Skin epidermis (tissue), 12 donors: ENCODE data around the gene TEX19.

Experiments used
- H3K27ac ChIP-seq, 21 experiments: fragments of 200-600 bp; sonication (generic) in 11 of 21; one replicate each; pipeline ENCODE4 v1.5.0; 2020; ENCODE audit warnings: mild to moderate bottlenecking in 3 of 21, inconsistent platforms in 2 of 21, moderate library complexity in 2 of 21
- H3K4me3 ChIP-seq, 7 experiments: fragments of 200-600 bp; sonication (generic) in 2 of 7; one replicate each; pipeline ENCODE4 v1.5.0; 2020; ENCODE audit warnings: inconsistent platforms in 2 of 7, mild to moderate bottlenecking in 2 of 7, moderate library complexity in 1 of 7

Gene TEX19

GRCh38 chr17:82385559-82386254 lies 26.7 kb downstream of the TEX19 start:
- peak overlapping the region in 4 of 21 experiments; percentile 0 to 61 (median 42) for H3K27ac ChIP-seq

GRCh38 chr17:82386255-82386831 lies 27.3 kb downstream of the TEX19 start:
- Histone ChIP-seq H3K27ac (peak overlapping the region in 4 of 21 experiments; percentile 3 to 31 (median 22)), H3K4me3 (no peak overlapping the region)

More at GRCh38 chr17:82385559-82386254, 26.7 kb downstream of the TEX19 start:
- H3K4me3 ChIP-seq, result no peak overlapping the region

- H3K4me3 ChIP-seq, result no peak overlapping the region
- H3K27ac ChIP-seq, result peak overlapping the region in 6 of 21 experiments; percentile 1 to 31 (median 22)
Observed at GRCh38 chr17:82386881-82387704, 28.0 kb downstream of the TEX19 start.

GRCh38 chr17:82387705-82388106 lies 28.7 kb downstream of the TEX19 start:
- H3K4me3 ChIP-seq, result no peak overlapping the region
- H3K27ac ChIP-seq, result no peak overlapping the region

- H3K4me3 ChIP-seq, result no peak overlapping the region
- H3K27ac ChIP-seq, result no peak overlapping the region
Observed at GRCh38 chr17:82388223-82388921, 29.3 kb downstream of the TEX19 start.

GRCh38 chr17:82388922-82389283 lies 29.9 kb downstream of the TEX19 start:
- Histone ChIP-seq H3K4me3 (no peak overlapping the region), H3K27ac (no peak overlapping the region)

- H3K4me3 ChIP-seq, result no peak overlapping the region
- H3K27ac ChIP-seq, result no peak overlapping the region
Observed at GRCh38 chr17:82389379-82389778, 30.3 kb downstream of the TEX19 start.

- H3K27ac ChIP-seq, result no peak overlapping the region
- no peak overlapping the region for H3K4me3 ChIP-seq
Observed at GRCh38 chr17:82390015-82390859, 31.2 kb downstream of the TEX19 start.

- Histone ChIP-seq H3K4me3 (no peak overlapping the region), H3K27ac (no peak overlapping the region)
Observed at GRCh38 chr17:82390860-82391435, 31.9 kb downstream of the TEX19 start.

GRCh38 chr17:82391496-82392066 lies 32.5 kb downstream of the TEX19 start:
- Histone ChIP-seq H3K27ac (no peak overlapping the region), H3K4me3 (no peak overlapping the region)

GRCh38 chr17:82392209-82392920 lies 33.3 kb downstream of the TEX19 start:
- Histone ChIP-seq H3K27ac (no peak overlapping the region), H3K4me3 (no peak overlapping the region)

- Histone ChIP-seq H3K4me3 (no peak overlapping the region), H3K27ac (no peak overlapping the region)
Observed at GRCh38 chr17:82392941-82393340, 33.9 kb downstream of the TEX19 start.

- Histone ChIP-seq H3K4me3 (no peak overlapping the region), H3K27ac (no peak overlapping the region)
Observed at GRCh38 chr17:82394278-82394677, 35.2 kb downstream of the TEX19 start.

GRCh38 chr17:82396601-82397435 lies 37.8 kb downstream of the TEX19 start:
- peak overlapping the region in 6 of 7 experiments; percentile 4 to 22 (median 13) for H3K4me3 ChIP-seq
- peak overlapping the region in 19 of 21 experiments; percentile 25 to 83 (median 55) for H3K27ac ChIP-seq

- peak overlapping the region in 19 of 21 experiments; percentile 33 to 83 (median 58) for H3K27ac ChIP-seq
Observed at GRCh38 chr17:82397449-82398335, 38.6 kb downstream of the TEX19 start.

GRCh38 chr17:82399041-82399441 lies 40.0 kb downstream of the TEX19 start:
- Histone ChIP-seq H3K4me3 (no peak overlapping the region), H3K27ac (peak overlapping the region in 14 of 21 experiments; percentile 14 to 82 (median 72))

More at GRCh38 chr17:82397449-82398335, 38.6 kb downstream of the TEX19 start:
- peak overlapping the region in 6 of 7 experiments; percentile 4 to 22 (median 11) for H3K4me3 ChIP-seq
